Lower leg skin (tissue), 4 donors: ENCODE measurements around the gene FERMT3. TPM values are rescaled to one million over a fixed set of nuclear protein-coding genes. Genes with fewer than 3 reads are reported as not detected.

Experiments
- DNase-seq, 2 donors: peaks; one replicate each; pipeline ENCODE4 v3.0.0-alpha.2; 2019; ENCODE audit warnings: low spot score in 2 of 2
- H3K4me3 ChIP-seq: fragments of 200-600 bp; sonication (generic); 2 replicates; pipeline ENCODE4 v1.5.1; 2017; ENCODE audit warnings: mild to moderate bottlenecking, low read depth; ENCODE audit not compliant: poor library complexity, severe bottlenecking
- CTCF ChIP-seq, 3 donors: fragments of 450-650 bp; IDR thresholded peaks; one replicate each; pipeline ENCODE4 v1.5.1; 2016; ENCODE audit warnings: antibody characterized with exemption in 3 of 3, mild to moderate bottlenecking in 3 of 3, moderate library complexity in 2 of 3
- POLR2A ChIP-seq, 2 donors: fragments of 450-650 bp; IDR thresholded peaks; one replicate each; pipeline ENCODE4 v1.6.1; 2016 to 2017; ENCODE audit warnings: antibody characterized with exemption in 2 of 2, mild to moderate bottlenecking in 1 of 2, moderate library complexity in 1 of 2
- WGBS, 2 donors: methylation state at CpG; one replicate each; pipeline ENCODE4 v1.1.5; 2018; 5-methylcytosine and 5-hydroxymethylcytosine counted together
- intact Hi-C: fragments of 100-400 bp; cut with DNase I; formaldehyde crosslinking; loops from one replicate; pipeline ENCODE4 v1.15.0; 2023; ENCODE audit warnings: low total_unique reads
- total RNA-seq, 4 donors: library from RNA; depleted of rRNA; stranded (reverse); fragments of >200 nt; gene quantifications; one replicate each; pipeline ENCODE4 v1.1.0, GENCODE V29; 2016

Gene FERMT3
- total RNA-seq, 4 donors from 2014 or later: 5.1 to 10.5 (median 8.9) TPM

GRCh38 chr11:64183890-64184289, 22.6 kb upstream of the FERMT3 start:
- DNase-seq: no peak
- TF ChIP-seq POLR2A (IDR thresholded peaks at IDR 0.05) (no peak), CTCF (IDR thresholded peaks at IDR 0.05) (no peak)
- H3K4me3 ChIP-seq: no peak overlapping the region
- WGBS, 2 donors: 83 to 87% methylated on average over 7 of the region's 7 CpGs
- intact Hi-C loops: no loop called here

GRCh38 chr11:64185175-64185692, 21.3 kb upstream of the FERMT3 start:
- H3K4me3 ChIP-seq: peak overlapping the region; percentile 45
- TF ChIP-seq POLR2A (IDR thresholded peaks at IDR 0.05) (peak in 1 of 2 donors; percentile 85), CTCF (IDR thresholded peaks at IDR 0.05) (peak in 1 of 3 donors; percentile 38)
- DNase-seq: peak; percentile 82 to 97
- intact Hi-C loops: no loop called here
- 0 to 1% methylated on average over 25 to 41 of the region's 52 CpGs for WGBS, 2 donors

- intact Hi-C loops: no loop called here
- DNase-seq: peak; percentile 100
- TF ChIP-seq POLR2A (IDR thresholded peaks at IDR 0.05): peak in 1 of 2 donors; percentile 46
- no peak for TF ChIP-seq CTCF (IDR thresholded peaks at IDR 0.05)
- 0 to 2% methylated on average over 29 to 42 of the region's 74 CpGs for WGBS, 2 donors
- H3K4me3 ChIP-seq: peak within 1 kb of the TSS; percentile 45
Observed at GRCh38 chr11:64185693-64186491, 20.6 kb upstream of the FERMT3 start, which contains the start of gene STIP1. Gene STIP1, plus strand, starts transcription at chr11:64186171. Its CDS starts 91 bp downstream, at chr11:64186262.

GRCh38 chr11:64186492-64187165, 19.9 kb upstream of the FERMT3 start:
- DNase-seq: no peak
- intact Hi-C loops: no loop called here
- H3K4me3 ChIP-seq: no peak overlapping the region
- 1 to 2% methylated on average over 34 to 45 of the region's 48 CpGs for WGBS, 2 donors
- TF ChIP-seq POLR2A (IDR thresholded peaks at IDR 0.05): no peak
- no peak for TF ChIP-seq CTCF (IDR thresholded peaks at IDR 0.05)

GRCh38 chr11:64192434-64192833, 14.1 kb upstream of the FERMT3 start:
- TF ChIP-seq CTCF (IDR thresholded peaks at IDR 0.05): no peak
- TF ChIP-seq POLR2A (IDR thresholded peaks at IDR 0.05): no peak
- intact Hi-C loops: no loop called here
- WGBS, 2 donors: 83 to 86% methylated on average over 5 of the region's 5 CpGs
- no peak overlapping the region for H3K4me3 ChIP-seq
- no peak for DNase-seq
